ENCODE results near the gene ANKRD30A.
"Not testable (repeated sequence)": the region's sequence is repeated elsewhere in the genome, so short reads cannot be mapped to it uniquely, and the experiment has no call there.

Gene ANKRD30A

GRCh38 chr10:37225163-37225562 is 99.8 kb downstream of the ANKRD30A start:
- DNase-seq (ENCODE audit: low spot score) = no peak
- no peak overlapping the region for H3K27ac ChIP-seq

DNA sequence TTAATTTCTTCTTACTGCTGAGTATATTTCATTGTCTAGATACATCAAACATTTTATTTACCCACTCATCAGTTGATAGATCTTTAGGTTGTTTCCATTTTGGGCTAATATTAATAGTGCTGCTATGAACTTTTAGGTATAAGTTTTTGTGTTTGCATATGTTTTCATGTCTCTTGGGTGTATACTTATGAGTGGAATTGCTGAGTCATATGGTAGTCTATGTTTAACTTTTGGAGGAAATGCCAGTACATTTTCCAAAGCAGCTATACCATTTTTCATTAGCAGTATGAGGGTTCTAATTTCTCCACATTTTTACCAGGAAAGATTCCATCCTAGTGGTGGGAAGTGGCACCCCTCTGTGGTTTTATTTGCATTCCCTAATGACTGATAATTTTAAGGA is 101.1 kb downstream of the ANKRD30A start:
- no peak for DNase-seq (ENCODE audit: low spot score)
- Histone ChIP-seq H3K4me3 (no peak overlapping the region), H3K27ac (no peak overlapping the region)
- TF ChIP-seq, protein P1, sequence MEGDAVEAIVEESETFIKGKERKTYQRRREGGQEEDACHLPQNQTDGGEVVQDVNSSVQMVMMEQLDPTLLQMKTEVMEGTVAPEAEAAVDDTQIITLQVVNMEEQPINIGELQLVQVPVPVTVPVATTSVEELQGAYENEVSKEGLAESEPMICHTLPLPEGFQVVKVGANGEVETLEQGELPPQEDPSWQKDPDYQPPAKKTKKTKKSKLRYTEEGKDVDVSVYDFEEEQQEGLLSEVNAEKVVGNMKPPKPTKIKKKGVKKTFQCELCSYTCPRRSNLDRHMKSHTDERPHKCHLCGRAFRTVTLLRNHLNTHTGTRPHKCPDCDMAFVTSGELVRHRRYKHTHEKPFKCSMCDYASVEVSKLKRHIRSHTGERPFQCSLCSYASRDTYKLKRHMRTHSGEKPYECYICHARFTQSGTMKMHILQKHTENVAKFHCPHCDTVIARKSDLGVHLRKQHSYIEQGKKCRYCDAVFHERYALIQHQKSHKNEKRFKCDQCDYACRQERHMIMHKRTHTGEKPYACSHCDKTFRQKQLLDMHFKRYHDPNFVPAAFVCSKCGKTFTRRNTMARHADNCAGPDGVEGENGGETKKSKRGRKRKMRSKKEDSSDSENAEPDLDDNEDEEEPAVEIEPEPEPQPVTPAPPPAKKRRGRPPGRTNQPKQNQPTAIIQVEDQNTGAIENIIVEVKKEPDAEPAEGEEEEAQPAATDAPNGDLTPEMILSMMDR (IDR thresholded peaks at IDR 0.05) = no peak

More at GRCh38 chr10:37225163-37225562, 99.8 kb downstream of the ANKRD30A start:
- TF ChIP-seq, protein P1 (IDR thresholded peaks at IDR 0.05) = no peak
- H3K4me3 ChIP-seq = no peak overlapping the region

- TF ChIP-seq, protein P1 (IDR thresholded peaks at IDR 0.05) = no peak
- DNase-seq (ENCODE audit: low spot score) = no peak
- H3K4me3 ChIP-seq = no peak overlapping the region
- no peak overlapping the region for H3K27ac ChIP-seq
These were observed 109.3 kb downstream of the ANKRD30A start for GRCh38 chr10:37234692-37235091.

DNA sequence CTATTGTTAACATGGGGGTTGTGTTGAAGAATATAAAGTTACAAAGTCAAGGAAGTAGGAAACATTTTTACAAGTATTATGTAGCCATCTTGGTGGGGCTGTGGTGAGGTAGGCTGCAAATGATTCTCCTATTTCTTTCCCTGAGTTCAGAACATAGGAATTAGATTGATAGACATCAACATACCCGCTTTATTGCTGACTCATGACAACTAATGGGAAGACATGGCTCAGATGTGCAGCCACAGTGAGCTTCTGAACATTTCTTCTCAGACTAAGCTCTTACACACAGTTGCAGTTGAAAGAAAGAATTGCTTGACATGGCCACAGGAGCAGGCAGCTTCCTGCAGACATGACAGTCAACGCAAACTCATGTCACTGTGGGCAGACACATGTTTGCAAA is 110.7 kb downstream of the ANKRD30A start:
- TF ChIP-seq, protein P1 (IDR thresholded peaks at IDR 0.05) = no peak
- no peak overlapping the region for H3K4me3 ChIP-seq
- no peak overlapping the region for H3K27ac ChIP-seq
- no peak for DNase-seq (ENCODE audit: low spot score)

- Histone ChIP-seq H3K27ac (no peak overlapping the region), H3K4me3 (no peak overlapping the region)
- no peak for DNase-seq (ENCODE audit: low spot score)
- TF ChIP-seq, protein P1 (IDR thresholded peaks at IDR 0.05) = no peak
These were observed 114.8 kb downstream of the ANKRD30A start for GRCh38 chr10:37240223-37240622.

DNA sequence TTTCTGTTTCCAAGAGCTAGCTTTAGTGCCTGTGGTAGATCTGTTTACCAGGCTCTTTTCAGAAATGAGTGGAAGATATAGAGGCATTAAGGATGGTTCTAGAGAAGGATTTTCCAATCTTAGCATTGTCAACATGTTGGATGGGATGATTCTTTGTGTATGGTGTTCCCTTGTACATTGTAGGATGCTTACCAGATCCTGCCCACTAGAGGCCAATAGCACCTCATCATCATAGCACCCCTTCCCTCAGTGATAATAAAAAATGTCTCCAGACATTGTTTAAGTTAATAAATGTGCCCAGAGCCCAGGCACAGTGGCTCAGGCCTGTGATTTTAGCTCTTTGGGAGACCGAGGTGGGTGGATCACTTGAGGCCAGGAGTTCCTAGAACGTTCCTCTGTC is 121.2 kb downstream of the ANKRD30A start:
- Histone ChIP-seq H3K4me3 (no peak overlapping the region), H3K27ac (no peak overlapping the region)
- DNase-seq (ENCODE audit: low spot score) = no peak
- TF ChIP-seq, protein P1 (IDR thresholded peaks at IDR 0.05) = no peak

- not testable (repeated sequence) for DNase-seq (ENCODE audit: low spot score); H3K27ac ChIP-seq; H3K4me3 ChIP-seq
These were observed 130.4 kb downstream of the ANKRD30A start for GRCh38 chr10:37255837-37256236.

DNA sequence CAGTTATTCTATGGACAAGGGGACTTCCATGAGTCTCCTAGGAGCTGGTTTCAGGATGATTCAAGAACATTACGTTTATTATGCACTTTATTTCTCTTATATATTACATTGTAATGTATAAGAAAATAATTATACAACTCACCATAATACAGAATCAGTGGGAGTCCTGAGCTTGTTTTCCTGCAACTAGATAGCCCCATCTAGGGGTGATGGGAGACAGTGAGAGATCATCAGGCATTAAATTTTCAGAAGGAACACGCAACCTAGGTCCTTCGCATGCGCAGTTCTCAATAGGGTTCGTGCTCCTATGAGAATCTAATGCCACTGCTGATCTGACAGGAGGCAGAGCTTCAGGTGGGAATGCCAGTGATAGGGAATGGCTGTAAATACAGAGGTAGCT is 137.9 kb downstream of the ANKRD30A start:
- no peak for DNase-seq (ENCODE audit: low spot score)
- TF ChIP-seq, protein P1 (IDR thresholded peaks at IDR 0.05) = no peak

More for the DNA sequence above, 137.9 kb downstream of the ANKRD30A start:
- Histone ChIP-seq H3K4me3 (no peak overlapping the region), H3K27ac (no peak overlapping the region)

All from coronary artery (tissue), 2 donors.